ENCODE measurements around the gene NOL3. TPM values are rescaled to one million over a fixed set of nuclear protein-coding genes. Genes with fewer than 3 reads are reported as not detected.

The NOL3 gene
- total and polyA plus RNA-seq, 2 of the 13 experiments (the other 11 are each of a cell fraction or from before 2014, with no cell fraction given): 5.7 to 20.5 TPM

- TF ChIP-seq ZBED4 (CRISPR knock-in tag; IDR thresholded peaks at IDR 0.05; ENCODE audit: borderline replicate concordance) (peak; percentile 74), ZBTB34 (CRISPR knock-in tag; IDR thresholded peaks at IDR 0.05) (no peak), ZNF883 (CRISPR knock-in tag; IDR thresholded peaks at IDR 0.05; ENCODE audit: not compliant biosample characterization) (peak; percentile 88), ZEB1 (IDR thresholded peaks at IDR 0.05; ENCODE audit: insufficient replicate concordance, low read depth) (no peak), GATA4 (IDR thresholded peaks at IDR 0.05; ENCODE audit: borderline replicate concordance, low read depth) (no peak), BCL3 (CRISPR knock-in tag; IDR thresholded peaks at IDR 0.05) (peak; percentile 77), AHDC1 (CRISPR knock-in tag; IDR thresholded peaks at IDR 0.05; ENCODE audit: borderline replicate concordance) (0 out of 2 replicates have a peak, but pooled peaks have one; percentile 31), HNRNPLL (IDR thresholded peaks at IDR 0.05; ENCODE audit: low read depth, low read length, poor library complexity, severe bottlenecking) (peak; percentile 56), TAF15 (IDR thresholded peaks at IDR 0.05; ENCODE audit: low read depth, low read length, poor library complexity, severe bottlenecking) (peak; percentile 90), ZNF232 (CRISPR knock-in tag; IDR thresholded peaks at IDR 0.05; ENCODE audit: borderline replicate concordance) (peak; percentile 92), BATF2 (CRISPR knock-in tag; IDR thresholded peaks at IDR 0.05) (no peak; the same call in 1 of the 2 replicates), HOXA5 (CRISPR knock-in tag; IDR thresholded peaks at IDR 0.05) (peak; percentile 89), HDAC1 (CRISPR knock-in tag; IDR thresholded peaks at IDR 0.05) (peak; percentile 97), SAP130 (CRISPR knock-in tag; IDR thresholded peaks at IDR 0.05; ENCODE audit: low read depth) (peak; percentile 98)
These were observed 14.8 kb downstream of the NOL3 start (continued) for GRCh38 chr16:67184995-67185650.
